Erythroblast (primary cell): ENCODE data around the gene CCDC85A.

Experiments
- GATA1 ChIP-seq: IDR thresholded peaks from 2 replicates; pipeline ENCODE4 v1.6.1; 2011; ENCODE audit warnings: low read depth, mild to moderate bottlenecking, control low read depth, low read length, moderate library complexity
- POLR2A ChIP-seq: IDR thresholded peaks from 2 replicates; pipeline ENCODE4 v1.6.1; 2011; ENCODE audit warnings: mild to moderate bottlenecking, low read length

DNA sequence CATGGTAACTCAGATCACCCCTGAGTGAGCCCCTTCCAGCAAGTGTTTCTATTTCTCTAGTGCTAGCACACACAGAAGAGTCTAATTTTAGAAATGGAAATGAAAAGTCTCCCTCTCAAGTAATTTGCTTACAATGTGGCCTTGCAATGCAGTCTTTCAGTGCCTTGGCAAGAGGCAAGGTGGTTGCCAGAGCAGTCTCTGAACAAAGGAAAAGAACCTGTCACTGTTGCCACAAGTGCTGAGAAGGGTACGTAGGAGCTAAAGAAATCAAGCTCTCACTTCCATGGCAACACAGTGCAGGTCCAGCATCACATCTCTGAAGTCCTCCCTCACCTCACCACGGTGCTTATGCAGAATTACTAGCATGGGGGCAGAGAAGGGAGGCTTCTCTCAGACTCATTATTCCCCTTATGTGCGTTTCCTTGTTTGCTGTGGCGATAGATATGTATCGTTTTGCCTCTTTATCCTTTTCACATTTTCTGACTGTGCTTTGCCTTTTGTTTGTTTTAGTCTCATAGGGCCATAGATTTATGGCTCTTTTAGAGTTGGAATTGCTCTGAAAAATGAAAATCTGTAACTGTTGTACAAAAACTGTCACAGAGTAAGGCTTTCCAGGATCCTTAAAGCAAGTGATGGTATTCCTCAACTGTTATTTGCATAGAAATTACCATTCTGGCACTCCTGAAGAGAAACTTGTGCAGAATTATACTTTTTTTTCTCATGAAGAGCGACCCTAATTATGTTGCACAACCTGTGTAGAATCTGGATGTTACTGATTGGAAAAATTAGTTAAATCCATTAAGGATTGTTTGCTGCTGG, 164.8 kb downstream of the CCDC85A start:
- TF ChIP-seq POLR2A (no peak), GATA1 (no peak)
